Endothelial cell (in vitro differentiated cells): ENCODE results near the gene ADA. TPM values are rescaled to one million over a fixed set of nuclear protein-coding genes. Genes with fewer than 3 reads are reported as not detected.
"Not testable (repeated sequence)": the region's sequence is repeated elsewhere in the genome, so short reads cannot be mapped to it uniquely, and the experiment has no call there.

Experiments used
- DNase-seq: peaks from one replicate; pipeline ENCODE4 v3.0.0; 2021; ENCODE audit warnings: low spot score
- H3K27ac Mint-ChIP-seq: one replicate; pipeline ENCODE4 v1.8.0; 2021; ENCODE audit warnings: mixed read lengths, inconsistent platforms; ENCODE audit not compliant: unreplicated experiment
- H3K27me3 Mint-ChIP-seq: one replicate; pipeline ENCODE4 v1.8.0; 2021; ENCODE audit warnings: mild to moderate bottlenecking, moderate library complexity, mixed read lengths, inconsistent platforms; ENCODE audit not compliant: unreplicated experiment
- H3K36me3 Mint-ChIP-seq: one replicate; pipeline ENCODE4 v1.8.0; 2021; ENCODE audit warnings: mild to moderate bottlenecking, low read depth, mixed read lengths, inconsistent platforms; ENCODE audit not compliant: unreplicated experiment
- H3K4me1 Mint-ChIP-seq: one replicate; pipeline ENCODE4 v1.8.0; 2021; ENCODE audit warnings: mild to moderate bottlenecking, mixed read lengths, inconsistent platforms; ENCODE audit not compliant: unreplicated experiment
- H3K4me3 Mint-ChIP-seq: one replicate; pipeline ENCODE4 v1.8.0; 2021; ENCODE audit warnings: mild to moderate bottlenecking, mixed read lengths, inconsistent platforms; ENCODE audit not compliant: unreplicated experiment
- H3K9me3 Mint-ChIP-seq: one replicate; pipeline ENCODE4 v1.8.0; 2021; ENCODE audit warnings: mixed read lengths, inconsistent platforms; ENCODE audit not compliant: unreplicated experiment
- CTCF ChIP-seq: fragments of 200-600 bp; sonication (generic); IDR thresholded peaks from one replicate; pipeline ENCODE4 v1.5.0; 2021; ENCODE audit warnings: antibody characterized with exemption; ENCODE audit not compliant: unreplicated experiment
- total RNA-seq: library from RNA; stranded (reverse); fragmentation: NEBNext Ultra II Directional; extraction: Animal tissue kit (Norgen Biotek cat#: 25700); gene quantifications from one replicate; pipeline ENCODE4 v1.2.1, GENCODE V29; 2021; ENCODE audit not compliant: unreplicated experiment

Gene ADA
- total RNA-seq, 1 donor from 2014 or later, result 137 TPM

- Mint-ChIP-seq H3K36me3 (peaks cover 29% of the 10 kb centered on the region), H3K4me1 (peaks cover 26% of the 10 kb centered on the region), H3K4me3 (no peak overlapping the region), H3K27ac (no peak overlapping the region), H3K9me3 (no peaks in the 10 kb centered on the region), H3K27me3 (no peaks in the 10 kb centered on the region)
- no peak for TF ChIP-seq CTCF
- no peak for DNase-seq
These were observed 60.3 kb downstream of the ADA start for GRCh38 chr20:44590980-44591778.

GRCh38 chr20:44589537-44589936 is 62.0 kb downstream of the ADA start:
- Mint-ChIP-seq H3K4me3 (no peak overlapping the region), H3K4me1 (peaks cover 32% of the 10 kb centered on the region), H3K36me3 (peaks cover 41% of the 10 kb centered on the region), H3K9me3 (no peaks in the 10 kb centered on the region), H3K27me3 (no peaks in the 10 kb centered on the region), H3K27ac (no peak overlapping the region)
- no peak for TF ChIP-seq CTCF
- no peak for DNase-seq

- H3K27me3 Mint-ChIP-seq, H3K4me3 Mint-ChIP-seq, H3K27ac Mint-ChIP-seq, H3K9me3 Mint-ChIP-seq, DNase-seq: not testable (repeated sequence)
- H3K36me3 Mint-ChIP-seq, result peaks cover 38% of the 10 kb centered on the region
- peaks cover 44% of the 10 kb centered on the region for H3K4me1 Mint-ChIP-seq
These were observed 63.2 kb downstream of the ADA start for GRCh38 chr20:44588321-44588720.

- no peaks in the 10 kb centered on the region for H3K27me3 Mint-ChIP-seq
- H3K27ac Mint-ChIP-seq, result no peak overlapping the region
- no peak for TF ChIP-seq CTCF
- H3K36me3 Mint-ChIP-seq, result peaks cover 32% of the 10 kb centered on the region
- no peaks in the 10 kb centered on the region for H3K9me3 Mint-ChIP-seq
- no peak for DNase-seq
- H3K4me1 Mint-ChIP-seq, result peaks cover 49% of the 10 kb centered on the region
- peak overlapping the region; percentile 31 for H3K4me3 Mint-ChIP-seq
These were observed 64.2 kb downstream of the ADA start for GRCh38 chr20:44587035-44587980.

- Mint-ChIP-seq H3K36me3 (peaks cover 32% of the 10 kb centered on the region), H3K27me3 (no peaks in the 10 kb centered on the region), H3K4me3 (peak overlapping the region; percentile 31), H3K27ac (no peak overlapping the region), H3K9me3 (no peaks in the 10 kb centered on the region), H3K4me1 (peaks cover 58% of the 10 kb centered on the region)
- no peak for TF ChIP-seq CTCF
- DNase-seq, result no peak
These were observed 65.1 kb downstream of the ADA start for GRCh38 chr20:44586289-44586911.
